Vein endothelial cell (primary cell): ENCODE measurements around the gene MOSPD2. TPM values are rescaled to one million over a fixed set of nuclear protein-coding genes. Genes with fewer than 3 reads are reported as not detected.

Experiments
- total RNA-seq: library from RNA; depleted of rRNA; stranded (reverse); fragments of >200 nt; gene quantifications from 2 replicates; pipeline ENCODE4 v1.2.3, GENCODE V29; 2012

MOSPD2 gene
- 12.1 and 19.7 TPM in 2 replicates for total RNA-seq

DNA sequence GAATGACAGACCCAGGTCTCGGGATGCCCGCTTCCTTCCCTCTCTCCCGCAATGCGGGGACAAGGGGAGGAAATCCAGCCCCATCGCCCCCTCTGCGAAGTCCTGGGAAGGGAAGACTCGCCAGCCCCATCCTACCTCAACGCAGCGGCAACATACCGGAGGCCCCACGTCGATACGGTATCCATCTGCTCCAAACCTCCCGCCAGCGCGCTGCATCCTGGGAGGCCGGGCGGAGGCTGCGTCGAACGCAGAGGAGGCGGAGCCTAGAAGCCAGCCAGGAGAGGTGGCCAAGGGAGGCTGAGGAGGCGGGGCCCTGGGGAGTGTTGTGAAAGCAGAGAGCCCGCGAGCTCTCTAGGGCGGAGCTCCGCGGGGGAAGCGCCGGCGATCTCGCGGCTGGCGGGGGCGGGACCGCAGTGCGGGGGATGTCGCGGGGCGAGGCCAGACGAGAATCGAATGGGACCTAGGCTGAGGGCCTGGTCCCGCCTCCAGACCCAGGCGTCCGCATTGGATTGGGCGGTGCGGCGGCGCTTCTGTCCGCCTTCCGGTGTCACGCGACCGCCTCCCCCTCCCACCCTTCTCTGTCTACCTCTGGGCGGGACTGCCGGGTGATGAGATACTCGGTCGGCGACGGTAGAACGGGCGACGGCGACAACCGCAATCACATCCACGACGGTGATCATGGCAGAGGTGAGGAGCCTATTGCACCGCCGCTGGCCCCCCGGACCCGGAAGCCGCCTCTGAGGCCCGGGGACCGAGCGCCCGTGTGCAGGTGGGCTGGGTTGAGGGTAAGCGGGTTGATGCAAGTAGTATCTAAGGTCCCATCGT is at the start of gene MOSPD2, which contains the start of gene FANCB:
Gene MOSPD2, plus strand, starts transcription at position 571 of the 825 bp plus-strand sequence. Its CDS starts 108 bp downstream, at position 679.
Gene FANCB, minus strand, starts transcription at position 219 of the 825 bp plus-strand sequence. CDS start 7,559 bp downstream, outside the sequence.

Other genes starting within 250 kb of the MOSPD2 start
- 2.6 and 6.0 TPM in 2 replicates for gene FANCB, start 352 bp upstream of the MOSPD2 start, total RNA-seq